Measurements from ENCODE around the gene MMP17. TPM values are rescaled to one million over a fixed set of nuclear protein-coding genes. Genes with fewer than 3 reads are reported as not detected.

MMP17 gene
- total and polyA plus RNA-seq, 9 donors, result 0.78 to 15.6 (median 13.3) TPM

GRCh38 chr12:131867891-131868675 lies 39.9 kb downstream of the MMP17 start:
- Histone ChIP-seq H3K36me3 (no peaks in the 10 kb centered on the region), H3K27ac (no peak overlapping the region), H3K4me3 (no peak overlapping the region), H3K27me3 (no peaks in the 10 kb centered on the region), H3K4me1 (ENCODE audit: insufficient read depth) (no peaks in the 10 kb centered on the region), H3K9me3 (no peaks in the 10 kb centered on the region)
- peak in 1 of 5 donors; percentile 25 for DNase-seq
- no peak for TF ChIP-seq EP300 (IDR thresholded peaks at IDR 0.05)
- TF ChIP-seq CTCF (IDR thresholded peaks at IDR 0.05), result no peak
- TF ChIP-seq POLR2A (IDR thresholded peaks at IDR 0.05), result no peak
- 78 to 86% (median 82%) methylated on average over 22 to 28 of the region's 28 CpGs for WGBS, 3 donors
- intact Hi-C loops (cut with DNase I), result no loop called here

GRCh38 chr12:131869871-131870418 lies 41.8 kb downstream of the MMP17 start:
- no peaks in the 10 kb centered on the region for H3K36me3 ChIP-seq
- H3K27me3 ChIP-seq, result no peaks in the 10 kb centered on the region
- TF ChIP-seq POLR2A (IDR thresholded peaks at IDR 0.05), result no peak
- no peak for TF ChIP-seq CTCF (IDR thresholded peaks at IDR 0.05)
- no peak for TF ChIP-seq EP300 (IDR thresholded peaks at IDR 0.05)
- intact Hi-C loops (cut with DNase I), result no loop called here
- no peak for DNase-seq
- H3K9me3 ChIP-seq, result no peaks in the 10 kb centered on the region
- WGBS, 3 donors, result 61 to 70% (median 68%) methylated on average over 16 of the region's 16 CpGs
- H3K4me1 ChIP-seq (ENCODE audit: insufficient read depth), result no peaks in the 10 kb centered on the region
- H3K4me3 ChIP-seq, result no peak overlapping the region
- H3K27ac ChIP-seq, result no peak overlapping the region

- WGBS, 3 donors, result 90 to 95% (median 93%) methylated on average over 6 of the region's 6 CpGs
- intact Hi-C loops (cut with DNase I), result no loop called here
Observed at GRCh38 chr12:131871677-131872076, 43.5 kb downstream of the MMP17 start.

More at GRCh38 chr12:131871677-131872076, 43.5 kb downstream of the MMP17 start:
- H3K4me3 ChIP-seq, result no peak overlapping the region
- TF ChIP-seq POLR2A (IDR thresholded peaks at IDR 0.05) (no peak), EP300 (IDR thresholded peaks at IDR 0.05) (no peak), CTCF (IDR thresholded peaks at IDR 0.05) (no peak)
- no peak overlapping the region for H3K27ac ChIP-seq
- peak in 1 of 5 donors; percentile 23 for DNase-seq
- no peaks in the 10 kb centered on the region for H3K27me3 ChIP-seq
- H3K9me3 ChIP-seq, result no peaks in the 10 kb centered on the region
- no peaks in the 10 kb centered on the region for H3K36me3 ChIP-seq
- H3K4me1 ChIP-seq (ENCODE audit: insufficient read depth), result no peaks in the 10 kb centered on the region

All from ovary (tissue), 9 donors.